GM12872 (cell line): ENCODE measurements around the gene RPS6KA3.

ENCODE experiments used
- CTCF ChIP-seq: IDR thresholded peaks from 3 replicates; pipeline ENCODE4 v1.5.1; 2011; ENCODE audit warnings: low read depth, mild to moderate bottlenecking, low read length, moderate library complexity; ENCODE audit not compliant: insufficient read depth

RPS6KA3 gene

GRCh38 chrX:20111271-20111670 is 155.4 kb downstream of the RPS6KA3 start:
- no peak for TF ChIP-seq CTCF

DNA sequence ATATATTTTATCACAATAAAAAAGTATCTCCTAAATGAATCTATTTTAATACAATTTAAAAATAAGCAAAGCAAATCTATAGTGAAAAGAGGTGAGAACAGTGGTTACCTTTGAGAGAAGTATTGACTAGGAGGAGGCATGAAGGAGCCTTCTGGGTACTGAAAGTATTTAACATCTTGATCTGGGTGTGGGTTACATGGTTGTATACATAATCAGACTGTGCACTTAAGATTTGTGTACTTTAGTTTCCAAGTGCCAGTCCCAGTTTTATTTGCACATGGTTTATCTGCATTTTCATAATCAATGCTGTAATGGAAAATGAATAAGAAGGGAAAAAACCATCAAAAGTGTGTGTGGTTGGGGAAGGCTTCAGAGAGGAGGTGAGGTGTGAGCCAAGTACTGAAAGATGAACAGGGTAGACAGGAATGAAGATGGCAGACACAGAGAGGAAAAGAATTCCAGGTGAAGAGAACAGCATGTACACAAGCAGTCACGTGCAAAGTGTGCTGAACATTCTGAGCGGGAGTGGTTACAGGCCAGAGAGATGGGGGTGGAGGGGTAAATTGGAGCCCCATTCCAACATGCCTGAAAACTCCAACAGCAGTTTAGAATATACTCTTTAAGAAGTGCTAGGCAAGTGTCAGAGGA is 164.7 kb downstream of the RPS6KA3 start:
- no peak for TF ChIP-seq CTCF
